Hepatocyte (in vitro differentiated cells): ENCODE data around the gene FGGY.

ENCODE experiments used
- CTCF ChIP-seq: fragments of 200-600 bp; sonication (generic); IDR thresholded peaks from 2 replicates; pipeline ENCODE4 v1.5.1; 2016; ENCODE audit warnings: antibody characterized with exemption, mild to moderate bottlenecking; ENCODE audit not compliant: poor library complexity
- EZH2phosphoT487 ChIP-seq: fragments of 200-600 bp; sonication (generic); IDR thresholded peaks from one replicate; pipeline ENCODE4 v1.6.1; 2018; ENCODE audit warnings: antibody characterized with exemption, mild to moderate bottlenecking, low read depth, moderate library complexity; ENCODE audit not compliant: unreplicated experiment, severe bottlenecking

DNA sequence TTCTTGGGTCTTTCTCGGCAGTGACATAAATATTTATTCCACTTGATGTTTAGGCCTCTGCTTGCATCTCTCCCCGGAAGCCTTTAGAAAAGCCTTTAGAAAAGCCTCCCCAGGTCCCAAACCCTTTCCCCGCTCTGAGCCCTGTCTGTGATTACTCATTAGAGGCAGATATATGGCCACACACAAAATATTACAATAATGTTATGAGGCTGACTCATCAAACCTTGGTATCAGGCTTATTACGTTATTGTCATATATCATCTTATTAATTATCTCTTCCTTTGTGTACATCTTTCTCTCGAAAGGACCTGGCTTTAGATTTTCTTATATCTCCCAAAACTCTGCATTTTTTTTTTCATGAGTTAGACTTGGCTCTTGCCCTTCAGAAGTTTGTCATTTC is 69.5 kb downstream of the FGGY start:
- TF ChIP-seq CTCF (no peak), EZH2phosphoT487 (no peak)
